Stimulated activated CD4-positive, alpha-beta T cell treated with anti-CD3 and anti-CD28 coated beads, Interleukin-15, amount 100 ng/mL, for 48 hours (primary cell): ENCODE results near the gene UVRAG.
"Not testable (repeated sequence)": the region's sequence is repeated elsewhere in the genome, so short reads cannot be mapped to it uniquely, and the experiment has no call there.

Experiments used
- DNase-seq, 2 donors: peaks; one replicate each; pipeline ENCODE4 v3.0.0-alpha.2; 2020; ENCODE audit warnings: low read depth in 2 of 2

UVRAG gene

DNA sequence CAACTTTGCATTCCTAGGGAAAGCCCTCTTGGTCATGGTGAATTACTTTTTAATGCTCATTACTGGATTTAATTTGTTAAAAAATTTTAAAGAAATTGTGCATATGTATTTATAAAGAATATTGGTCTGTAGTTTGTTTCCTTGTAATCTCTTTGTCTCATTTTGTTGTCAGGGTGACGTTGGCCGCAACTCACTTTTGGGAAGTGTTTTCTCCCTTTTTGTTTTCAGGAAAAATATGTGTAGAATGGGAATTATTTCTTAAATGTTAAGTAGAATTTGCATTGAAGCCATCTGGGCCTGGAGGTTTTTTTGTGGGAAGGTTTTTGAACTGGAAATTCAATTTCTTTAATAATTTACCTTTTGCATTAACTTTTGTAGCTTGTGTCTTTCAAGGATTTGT lies 149.1 kb downstream of the UVRAG start:
- no peak for DNase-seq

- no peak for DNase-seq
Measured at GRCh38 chr11:75966537-75967287, 151.7 kb downstream of the UVRAG start.

DNA sequence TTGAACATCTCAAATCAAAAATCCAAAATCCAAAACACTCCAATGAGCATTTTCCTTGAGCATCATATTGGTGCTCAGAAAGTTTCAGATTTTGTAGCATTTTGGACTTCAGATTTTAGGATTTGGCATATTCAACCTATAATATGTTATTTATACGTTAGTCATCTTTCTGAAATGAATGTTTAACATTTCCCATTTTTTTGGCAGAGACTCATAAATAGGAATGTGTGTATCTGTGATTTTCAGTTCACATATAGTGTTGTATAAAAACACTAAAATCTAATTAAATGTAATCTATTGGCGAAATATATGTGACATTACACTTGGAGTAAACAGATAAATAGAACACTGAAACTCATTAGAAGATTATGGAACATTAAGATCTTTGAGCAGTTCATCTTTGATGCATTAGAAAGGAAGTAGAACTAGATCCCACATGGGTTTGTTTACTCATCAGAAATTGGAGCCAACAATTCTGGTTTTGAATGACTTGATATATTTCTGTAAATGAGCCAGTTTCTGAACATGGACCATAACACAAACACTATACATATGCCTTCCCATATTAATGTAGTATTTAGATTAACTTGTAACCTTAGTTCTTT lies 153.1 kb downstream of the UVRAG start:
- DNase-seq, result no peak

DNA sequence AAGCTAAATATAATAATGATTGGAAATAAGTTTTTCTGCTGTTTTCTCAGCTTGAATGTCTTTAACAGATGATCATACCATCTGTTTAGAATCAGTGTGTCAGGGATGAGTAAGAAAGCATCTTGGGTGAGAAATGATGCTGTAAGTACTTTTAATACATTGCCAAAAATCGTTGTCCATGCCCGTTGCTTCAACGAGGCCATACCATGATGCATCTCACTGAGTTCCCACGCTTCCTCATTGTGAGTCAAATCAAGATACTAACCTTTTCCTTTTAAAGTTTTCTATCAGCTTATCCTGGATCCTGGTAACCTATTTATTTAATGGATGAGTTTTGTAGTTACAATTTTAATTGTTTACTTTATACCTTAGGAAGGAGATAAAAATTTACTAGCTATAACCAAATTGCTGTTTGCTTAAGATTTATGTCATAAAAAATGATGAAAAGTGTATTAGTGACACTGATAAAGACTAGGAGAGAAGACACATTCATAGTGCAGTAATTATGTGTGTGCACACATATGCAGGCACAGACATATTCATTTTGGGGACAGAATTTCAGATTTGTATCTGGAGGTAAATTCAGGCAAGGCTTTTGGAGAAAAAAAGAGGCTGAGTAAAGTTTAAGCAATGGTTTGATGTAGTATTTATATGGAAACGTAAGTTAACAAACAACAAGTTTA lies 154.8 kb downstream of the UVRAG start:
- DNase-seq, result no peak

DNA sequence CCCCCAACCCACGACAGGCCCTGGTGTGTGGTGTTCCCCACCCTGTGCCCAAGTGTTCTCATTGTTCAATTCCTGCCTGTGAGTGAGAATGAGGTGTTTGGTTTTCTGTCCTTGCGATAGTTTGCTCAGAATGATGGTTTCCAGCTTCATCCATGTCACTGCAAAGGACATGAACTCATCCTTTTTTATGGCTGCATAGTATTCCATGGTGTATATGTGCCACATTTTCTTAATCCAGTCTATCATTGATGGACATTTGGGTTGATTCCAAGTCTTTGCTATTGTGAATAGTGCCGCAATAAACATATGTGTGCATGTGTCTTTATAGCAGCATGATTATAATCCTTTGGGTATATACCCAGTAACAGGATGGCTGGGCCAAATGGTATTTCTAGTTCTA lies 158.7 kb downstream of the UVRAG start:
- not testable (repeated sequence) for DNase-seq

- not testable (repeated sequence) for DNase-seq
Measured at GRCh38 chr11:75979075-75979474, 164.1 kb downstream of the UVRAG start.

- not testable (repeated sequence) for DNase-seq
Measured at GRCh38 chr11:75979479-75980027, 164.5 kb downstream of the UVRAG start.

- DNase-seq, result no peak
Measured at GRCh38 chr11:75980031-75980430, 165.0 kb downstream of the UVRAG start.

- DNase-seq, result no peak
Measured at GRCh38 chr11:75981546-75981945, 166.5 kb downstream of the UVRAG start.

- no peak for DNase-seq
Measured at GRCh38 chr11:75982309-75982708, 167.3 kb downstream of the UVRAG start.

GRCh38 chr11:75986966-75987365 lies 172.0 kb downstream of the UVRAG start:
- no peak for DNase-seq

DNA sequence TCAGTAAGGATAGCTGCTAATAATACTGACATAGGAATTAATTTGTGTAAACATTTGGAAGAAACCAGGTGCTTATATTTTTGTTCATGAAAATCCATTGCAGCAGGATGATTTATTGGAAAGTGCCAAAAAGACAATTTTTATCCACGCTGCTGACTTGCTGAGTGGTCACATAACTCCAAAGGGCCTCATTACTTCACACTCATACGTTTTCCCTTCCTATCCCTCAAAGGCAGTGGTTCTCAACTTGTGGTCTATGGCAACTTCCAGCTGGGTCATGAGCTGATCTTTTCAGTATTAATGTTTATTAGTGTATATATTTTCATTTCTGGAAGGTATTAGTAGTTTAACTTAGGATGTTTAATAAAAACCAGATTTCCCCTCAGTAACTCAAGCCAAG lies 178.1 kb downstream of the UVRAG start:
- DNase-seq, result no peak

GRCh38 chr11:75994616-75995015 lies 179.6 kb downstream of the UVRAG start:
- no peak for DNase-seq

DNA sequence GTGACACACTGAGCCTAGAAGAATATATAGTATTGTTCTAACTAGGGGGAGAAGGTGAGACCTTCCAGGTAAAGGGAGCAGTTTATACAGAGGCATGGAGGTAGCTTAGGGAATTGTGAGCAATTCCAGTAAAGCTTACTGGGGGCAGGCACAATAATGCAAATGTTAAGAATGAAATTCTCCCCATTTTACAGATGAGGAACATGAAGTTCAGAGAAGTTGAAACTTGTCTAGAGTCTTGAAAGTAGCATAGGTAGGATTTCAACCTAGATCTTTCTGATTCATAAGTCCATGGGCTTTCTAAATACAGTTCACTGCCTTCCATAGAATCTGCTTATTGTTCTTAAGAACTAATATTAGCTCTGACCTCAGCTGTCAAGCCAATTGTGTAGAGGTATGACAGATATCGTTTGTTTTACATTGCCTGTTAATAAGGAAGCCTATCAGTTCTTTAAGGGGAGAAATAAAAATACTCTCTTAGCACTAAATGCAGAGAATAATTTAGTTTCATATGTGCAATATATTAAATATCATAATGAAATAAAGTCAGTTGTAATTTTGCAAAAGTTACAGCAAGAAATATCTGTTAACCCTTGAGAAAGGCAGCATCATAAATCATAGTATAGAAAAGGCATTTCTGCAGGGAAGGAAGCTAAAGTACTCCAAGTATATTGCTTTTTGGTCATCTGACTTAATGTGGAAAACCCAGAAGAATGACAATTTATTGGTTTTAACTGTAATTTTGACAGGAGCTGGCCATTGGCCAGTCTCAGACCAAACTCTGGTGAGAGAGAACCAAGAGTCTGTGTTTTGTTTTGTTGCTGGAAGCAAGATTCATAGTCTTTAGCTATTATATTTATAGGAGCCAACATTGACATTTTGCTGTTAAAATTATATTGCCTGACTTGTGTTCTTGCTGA lies 181.8 kb downstream of the UVRAG start:
- no peak for DNase-seq

GRCh38 chr11:76004400-76004799 lies 189.4 kb downstream of the UVRAG start:
- no peak for DNase-seq

GRCh38 chr11:76005756-76006155 lies 190.7 kb downstream of the UVRAG start:
- no peak for DNase-seq

DNA sequence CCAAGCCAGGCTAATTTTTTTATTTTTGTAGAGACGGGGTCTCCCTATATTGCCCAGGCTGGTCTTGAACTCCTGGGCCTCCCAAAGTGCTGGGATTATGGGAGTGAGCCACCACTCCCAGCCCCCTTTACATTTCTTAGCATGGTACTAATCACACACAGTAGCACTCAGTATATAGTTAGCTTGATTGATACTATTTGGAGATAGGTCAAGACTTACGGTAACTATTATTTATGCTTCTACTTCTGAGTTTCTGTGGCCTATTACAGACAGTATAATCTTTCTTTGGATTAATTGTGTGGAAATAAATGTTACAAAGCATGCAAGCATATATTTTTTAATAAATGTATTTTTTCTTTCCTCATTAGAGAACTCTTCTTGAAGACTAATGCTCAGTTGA lies 192.2 kb downstream of the UVRAG start:
- no peak for DNase-seq

GRCh38 chr11:76008474-76008873 lies 193.5 kb downstream of the UVRAG start:
- no peak for DNase-seq

GRCh38 chr11:76010051-76010450 lies 195.0 kb downstream of the UVRAG start:
- no peak for DNase-seq

- DNase-seq, result no peak
Measured at GRCh38 chr11:76013526-76013925, 198.5 kb downstream of the UVRAG start.

DNA sequence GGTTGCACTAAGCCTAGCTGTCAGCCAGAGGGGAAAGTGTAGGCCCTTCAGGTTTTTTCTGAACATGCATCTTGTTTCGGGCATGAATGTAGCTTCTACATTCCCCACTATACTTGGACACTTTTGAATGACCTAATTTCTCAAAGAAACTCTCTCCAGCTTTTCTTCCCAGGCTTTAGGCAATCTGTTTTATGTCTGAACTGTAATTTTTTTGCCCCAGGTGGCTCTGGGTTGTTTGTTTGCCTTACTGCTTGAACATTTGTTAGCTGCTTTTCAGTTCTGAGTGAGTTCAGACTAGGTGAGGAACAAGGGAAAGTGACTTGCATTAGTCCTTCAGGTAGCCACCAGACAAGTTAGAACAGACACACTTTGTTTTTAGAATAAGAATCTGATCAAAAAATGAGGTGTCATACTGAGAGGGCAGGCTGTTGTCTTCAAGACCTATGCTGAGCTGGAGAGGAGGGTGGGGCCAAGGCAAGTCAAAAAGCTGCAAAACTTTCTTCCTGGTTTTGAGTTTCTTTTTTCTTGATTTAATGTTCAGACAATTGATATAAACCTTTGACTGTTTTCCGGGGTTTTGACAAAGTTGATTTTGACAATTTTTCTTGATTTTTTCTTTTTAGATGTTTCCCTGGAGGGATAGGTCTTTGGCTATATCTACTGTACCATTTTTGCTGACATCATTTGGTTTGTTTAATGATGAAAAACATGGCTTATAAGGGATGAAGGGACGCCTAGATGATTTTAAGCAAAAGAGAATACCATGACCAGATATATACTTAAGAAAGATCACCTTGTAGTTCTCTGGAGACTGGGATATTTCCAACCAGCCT lies 208.4 kb downstream of the UVRAG start:
- no peak for DNase-seq
